HUES64 (cell line): ENCODE results near the gene IL1F10.

Source experiments
- H3K27ac ChIP-seq: 2 replicates; pipeline ENCODE4 v1.7.0; 2013; ENCODE audit warnings: low read depth, low read length, inconsistent platforms
- H3K27me3 ChIP-seq: 2 replicates; pipeline ENCODE4 v1.6.1; 2013; ENCODE audit warnings: mild to moderate bottlenecking, low read length; ENCODE audit not compliant: insufficient read depth
- H3K36me3 ChIP-seq: 2 replicates; pipeline ENCODE4 v1.6.1; 2013; ENCODE audit warnings: mild to moderate bottlenecking, low read length; ENCODE audit not compliant: insufficient read depth
- H3K4me1 ChIP-seq: 2 replicates; pipeline ENCODE4 v1.6.1; 2013; ENCODE audit warnings: mild to moderate bottlenecking, low read length, moderate library complexity; ENCODE audit not compliant: insufficient read depth
- H3K4me3 ChIP-seq: 2 replicates; pipeline ENCODE4 v1.5.1; 2013; ENCODE audit warnings: mild to moderate bottlenecking, low read length, moderate library complexity
- H3K9ac ChIP-seq: 2 replicates; pipeline ENCODE4 v1.6.1; 2013; ENCODE audit warnings: mild to moderate bottlenecking, low read depth, low read length
- H3K9me3 ChIP-seq: 2 replicates; pipeline ENCODE4 v1.6.1; 2013; ENCODE audit warnings: low read depth, low read length; ENCODE audit not compliant: insufficient read depth
- WGBS: fragments of 150-250, 120-280 bp; methylation state at CpG from one replicate; pipeline ENCODE4 v1.1.7; 2013; ENCODE audit warnings: missing lambda C conversion rate; 5-methylcytosine and 5-hydroxymethylcytosine counted together

IL1F10 gene

GRCh38 chr2:113069676-113070605 lies 2.2 kb downstream of the IL1F10 start:
- Histone ChIP-seq H3K4me3 (no peak overlapping the region), H3K4me1 (no peaks in the 10 kb centered on the region), H3K9ac (no peak overlapping the region), H3K9me3 (peaks cover 4% of the 10 kb centered on the region; the same call in 1 of the 2 replicates), H3K27me3 (0 out of 2 replicates have a peak, but pooled peaks cover 2% of the 10 kb centered on the region), H3K27ac (no peak overlapping the region), H3K36me3 (no peaks in the 10 kb centered on the region)
- WGBS: 93% methylated on average over 4 of the region's 4 CpGs

- no peak overlapping the region for H3K4me3 ChIP-seq
- WGBS: 86% methylated on average over 1 of the region's 1 CpG
- no peaks in the 10 kb centered on the region for H3K9me3 ChIP-seq
- 0 out of 2 replicates have a peak, but pooled peaks cover 2% of the 10 kb centered on the region for H3K27me3 ChIP-seq
- H3K4me1 ChIP-seq: no peaks in the 10 kb centered on the region
- no peaks in the 10 kb centered on the region for H3K36me3 ChIP-seq
- H3K27ac ChIP-seq: no peak overlapping the region
- no peak overlapping the region for H3K9ac ChIP-seq
These were observed 2.8 kb downstream of the IL1F10 start for GRCh38 chr2:113070606-113070975.

GRCh38 chr2:113072584-113072983 lies 4.8 kb downstream of the IL1F10 start:
- 0 out of 2 replicates have a peak, but pooled peaks cover 2% of the 10 kb centered on the region for H3K27me3 ChIP-seq
- 52% methylated on average over 4 of the region's 4 CpGs for WGBS
- H3K9ac ChIP-seq: no peak overlapping the region
- H3K4me1 ChIP-seq: no peaks in the 10 kb centered on the region
- H3K9me3 ChIP-seq: no peaks in the 10 kb centered on the region
- no peak overlapping the region for H3K27ac ChIP-seq
- H3K4me3 ChIP-seq: no peak overlapping the region
- H3K36me3 ChIP-seq: no peaks in the 10 kb centered on the region

- Histone ChIP-seq H3K27me3 (0 out of 2 replicates have a peak, but pooled peaks cover 2% of the 10 kb centered on the region), H3K27ac (no peak overlapping the region), H3K9me3 (no peaks in the 10 kb centered on the region), H3K9ac (no peak overlapping the region), H3K4me3 (no peak overlapping the region), H3K36me3 (no peaks in the 10 kb centered on the region), H3K4me1 (no peaks in the 10 kb centered on the region)
- WGBS: 97% methylated on average over 3 of the region's 3 CpGs
These were observed 5.6 kb downstream of the IL1F10 start for GRCh38 chr2:113073325-113073834.

DNA sequence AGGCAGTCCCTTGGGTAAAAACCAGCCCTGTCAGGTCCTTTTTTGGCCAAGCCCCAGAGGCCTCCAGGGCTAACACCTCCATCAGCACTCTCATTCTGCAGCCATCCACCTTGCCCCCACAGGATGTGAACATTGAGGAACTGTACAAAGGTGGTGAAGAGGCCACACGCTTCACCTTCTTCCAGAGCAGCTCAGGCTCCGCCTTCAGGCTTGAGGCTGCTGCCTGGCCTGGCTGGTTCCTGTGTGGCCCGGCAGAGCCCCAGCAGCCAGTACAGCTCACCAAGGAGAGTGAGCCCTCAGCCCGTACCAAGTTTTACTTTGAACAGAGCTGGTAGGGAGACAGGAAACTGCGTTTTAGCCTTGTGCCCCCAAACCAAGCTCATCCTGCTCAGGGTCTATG lies 7.3 kb downstream of the IL1F10 start:
- WGBS: 84% methylated on average over 5 of the region's 5 CpGs
- Histone ChIP-seq H3K4me3 (no peak overlapping the region), H3K36me3 (no peaks in the 10 kb centered on the region), H3K27ac (no peak overlapping the region), H3K27me3 (no peaks in the 10 kb centered on the region), H3K4me1 (no peaks in the 10 kb centered on the region), H3K9ac (no peak overlapping the region), H3K9me3 (no peaks in the 10 kb centered on the region)

DNA sequence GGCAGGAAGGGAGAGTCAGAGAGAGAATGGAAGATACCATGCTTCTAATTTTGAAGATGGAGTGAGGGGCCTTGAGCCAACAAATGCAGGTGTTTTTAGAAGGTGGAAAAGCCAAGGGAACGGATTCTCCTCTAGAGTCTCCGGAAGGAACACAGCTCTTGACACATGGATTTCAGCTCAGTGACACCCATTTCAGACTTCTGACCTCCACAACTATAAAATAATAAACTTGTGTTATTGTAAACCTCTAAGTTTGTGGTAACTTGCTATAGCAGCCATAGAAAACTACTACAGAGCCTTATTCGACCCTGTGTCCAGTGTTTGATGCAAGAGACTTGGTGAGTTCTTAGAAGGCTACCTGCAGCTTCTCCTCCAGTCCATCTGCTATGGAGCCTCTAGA lies 7.8 kb downstream of the IL1F10 start:
- H3K4me1 ChIP-seq: no peaks in the 10 kb centered on the region
- no peaks in the 10 kb centered on the region for H3K36me3 ChIP-seq
- H3K4me3 ChIP-seq: no peak overlapping the region
- no peaks in the 10 kb centered on the region for H3K9me3 ChIP-seq
- WGBS: 98% methylated on average over 3 of the region's 3 CpGs
- H3K27me3 ChIP-seq: no peaks in the 10 kb centered on the region
- H3K27ac ChIP-seq: no peak overlapping the region
- H3K9ac ChIP-seq: no peak overlapping the region

- no peaks in the 10 kb centered on the region for H3K4me1 ChIP-seq
- H3K27me3 ChIP-seq: no peaks in the 10 kb centered on the region
- H3K36me3 ChIP-seq: no peaks in the 10 kb centered on the region
- H3K4me3 ChIP-seq: no peak overlapping the region
- WGBS: 91% methylated on average over 3 of the region's 3 CpGs
- H3K9me3 ChIP-seq: no peaks in the 10 kb centered on the region
- H3K27ac ChIP-seq: no peak overlapping the region
- H3K9ac ChIP-seq: no peak overlapping the region
These were observed 9.3 kb downstream of the IL1F10 start for GRCh38 chr2:113076954-113077669.

GRCh38 chr2:113077921-113078320 lies 10.2 kb downstream of the IL1F10 start:
- no peak overlapping the region for H3K9ac ChIP-seq
- no peaks in the 10 kb centered on the region for H3K36me3 ChIP-seq
- no peaks in the 10 kb centered on the region for H3K27me3 ChIP-seq
- H3K4me1 ChIP-seq: no peaks in the 10 kb centered on the region
- H3K27ac ChIP-seq: no peak overlapping the region
- WGBS: 62% methylated on average over 1 of the region's 1 CpG
- H3K4me3 ChIP-seq: no peak overlapping the region
- no peaks in the 10 kb centered on the region for H3K9me3 ChIP-seq

DNA sequence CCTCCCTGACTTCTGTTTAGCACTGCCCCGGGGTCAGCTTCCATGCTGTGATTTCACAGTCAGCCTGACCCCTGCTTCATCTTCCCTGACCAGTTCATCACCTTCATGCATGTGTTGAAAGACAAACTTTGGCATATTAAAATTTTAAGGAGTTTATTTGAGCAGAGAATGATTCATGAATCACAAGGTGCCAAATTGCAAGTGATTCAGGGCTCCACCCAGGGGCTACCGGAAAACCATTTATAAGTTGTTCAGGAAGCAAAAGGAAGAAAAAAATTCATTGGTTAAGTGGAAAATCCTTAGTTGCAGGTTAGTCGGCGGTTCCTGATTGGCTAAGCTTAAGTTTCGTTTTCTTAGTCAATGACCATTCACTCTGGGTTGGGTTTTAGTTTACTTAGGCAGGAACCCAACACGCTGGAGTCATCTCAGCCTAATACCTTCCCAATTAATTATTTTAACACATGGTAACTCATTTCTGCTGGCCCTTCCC lies 10.6 kb downstream of the IL1F10 start:
- Histone ChIP-seq H3K27ac (no peak overlapping the region), H3K27me3 (no peaks in the 10 kb centered on the region), H3K9me3 (no peaks in the 10 kb centered on the region), H3K4me3 (no peak overlapping the region), H3K9ac (no peak overlapping the region), H3K36me3 (no peaks in the 10 kb centered on the region), H3K4me1 (no peaks in the 10 kb centered on the region)
- WGBS: 81% methylated on average over 6 of the region's 6 CpGs

- 83% methylated on average over 4 of the region's 4 CpGs for WGBS
These were observed 11.4 kb downstream of the IL1F10 start for GRCh38 chr2:113079131-113079530.

DNA sequence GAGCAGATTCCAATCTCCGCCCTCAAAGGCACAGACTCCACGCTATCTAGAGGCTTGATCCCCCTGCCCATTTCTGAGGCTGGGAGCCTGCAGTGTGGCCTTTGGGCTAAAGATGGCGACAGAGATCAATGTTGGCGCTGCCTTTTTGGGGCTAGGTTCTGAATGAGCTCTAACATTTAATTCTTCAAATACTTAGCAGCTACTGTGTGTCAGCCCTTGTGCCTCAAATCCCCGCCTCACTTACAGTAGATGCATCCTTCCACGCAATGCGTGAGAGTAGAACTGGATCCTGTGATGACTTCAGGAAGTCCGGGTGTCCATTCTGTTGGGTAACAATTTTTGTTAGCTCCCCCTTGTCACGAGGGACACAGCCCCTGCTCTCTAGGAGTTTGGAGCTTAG lies 12.4 kb downstream of the IL1F10 start:
- H3K9me3 ChIP-seq: no peaks in the 10 kb centered on the region
- no peaks in the 10 kb centered on the region for H3K4me1 ChIP-seq
- 42% methylated on average over 8 of the region's 9 CpGs for WGBS
- no peak overlapping the region for H3K4me3 ChIP-seq
- no peaks in the 10 kb centered on the region for H3K27me3 ChIP-seq
- no peaks in the 10 kb centered on the region for H3K36me3 ChIP-seq
- H3K9ac ChIP-seq: no peak overlapping the region
- no peak overlapping the region for H3K27ac ChIP-seq

More at GRCh38 chr2:113079131-113079530, 11.4 kb downstream of the IL1F10 start:
- no peak overlapping the region for H3K9ac ChIP-seq
- H3K27me3 ChIP-seq: no peaks in the 10 kb centered on the region
- H3K36me3 ChIP-seq: no peaks in the 10 kb centered on the region
- no peak overlapping the region for H3K27ac ChIP-seq
- H3K9me3 ChIP-seq: no peaks in the 10 kb centered on the region
- no peaks in the 10 kb centered on the region for H3K4me1 ChIP-seq
- H3K4me3 ChIP-seq: no peak overlapping the region
